Neuronal stem cell (in vitro differentiated cells): ENCODE results near the gene GNLY.

Experiments
- DNase-seq: peaks from one replicate; pipeline ENCODE4 v3.0.0-alpha.2; 2013; ENCODE audit warnings: low spot score
- H2AFZ ChIP-seq: one replicate; pipeline ENCODE4 v1.6.1; 2013; ENCODE audit warnings: mild to moderate bottlenecking, low read length, inconsistent platforms
- H2AK5ac ChIP-seq: 2 replicates; pipeline ENCODE4 v1.6.1; 2013; ENCODE audit warnings: low read depth, mild to moderate bottlenecking, inconsistent platforms, low read length, moderate library complexity, mixed read lengths
- H2BK120ac ChIP-seq: 2 replicates; pipeline ENCODE4 v1.6.1; 2013; ENCODE audit warnings: low read depth, mild to moderate bottlenecking, inconsistent platforms, low read length, moderate library complexity, mixed read lengths
- H2BK12ac ChIP-seq: one replicate; pipeline ENCODE4 v1.6.1; 2013; ENCODE audit warnings: low read length, inconsistent platforms
- H2BK15ac ChIP-seq: 2 replicates; pipeline ENCODE4 v1.6.1; 2013; ENCODE audit warnings: mild to moderate bottlenecking, low read length, inconsistent platforms, mixed read lengths
- H2BK5ac ChIP-seq: one replicate; pipeline ENCODE4 v1.6.1; 2013; ENCODE audit warnings: inconsistent platforms, mild to moderate bottlenecking, low read length, moderate library complexity
- H3K14ac ChIP-seq: one replicate; pipeline ENCODE4 v1.6.1; 2013; ENCODE audit warnings: low read length, inconsistent platforms
- H3K18ac ChIP-seq: 2 replicates; pipeline ENCODE4 v1.6.1; 2013; ENCODE audit warnings: low read length, inconsistent platforms
- H3K23ac ChIP-seq: 2 replicates; pipeline ENCODE4 v1.6.1; 2013; ENCODE audit warnings: low read depth, mild to moderate bottlenecking, mixed read lengths, low read length, inconsistent platforms; ENCODE audit not compliant: poor library complexity
- H3K27ac ChIP-seq: replicated peaks from 3 replicates; pipeline ENCODE4 v1.5.1; 2013; ENCODE audit warnings: low read length, inconsistent platforms
- H3K27me3 ChIP-seq, 3 experiments: 2 replicates each; pipeline ENCODE4 v1.6.1; 2013; ENCODE audit warnings: low read length in 3 of 3, mild to moderate bottlenecking in 2 of 3, inconsistent platforms in 1 of 3, low read depth in 1 of 3, mixed read lengths in 1 of 3, moderate library complexity in 1 of 3; ENCODE audit not compliant: control insufficient read depth in 3 of 3, insufficient read depth in 3 of 3
- H3K36me3 ChIP-seq, 2 donors: replicated peaks in 1 of 2; 2 replicates each; pipeline ENCODE4 v1.6.1; 2013; ENCODE audit warnings: low read length in 2 of 2; ENCODE audit not compliant: control insufficient read depth in 2 of 2, insufficient read depth in 2 of 2
- H3K4ac ChIP-seq: 2 replicates; pipeline ENCODE4 v1.6.1; 2013; ENCODE audit warnings: inconsistent platforms, mild to moderate bottlenecking, low read length, moderate library complexity
- H3K4me1 ChIP-seq, 2 donors: 1 replicate in 1 of 2; 2 replicates in 1 of 2; pipeline ENCODE4 v1.6.1; 2013; ENCODE audit warnings: low read length in 2 of 2, low read depth in 1 of 2; ENCODE audit not compliant: control insufficient read depth in 2 of 2, insufficient read depth in 1 of 2
- H3K4me2 ChIP-seq: one replicate; pipeline ENCODE4 v1.6.1; 2013; ENCODE audit warnings: mild to moderate bottlenecking, low read length, inconsistent platforms; ENCODE audit not compliant: insufficient read depth, poor library complexity, severe bottlenecking
- H3K4me3 ChIP-seq, 2 donors: 2 replicates each; pipeline ENCODE4 v1.5.1; 2013; ENCODE audit warnings: low read length in 2 of 2, mild to moderate bottlenecking in 2 of 2, inconsistent platforms in 1 of 2, moderate library complexity in 1 of 2
- H3K79me1 ChIP-seq: one replicate; pipeline ENCODE4 v1.6.1; 2013; ENCODE audit warnings: low read depth, mild to moderate bottlenecking, inconsistent platforms, low read length, moderate library complexity
- H3K9ac ChIP-seq: one replicate; pipeline ENCODE4 v1.6.1; 2013; ENCODE audit warnings: mild to moderate bottlenecking, low read depth, low read length, inconsistent platforms; ENCODE audit not compliant: poor library complexity
- H3K9me3 ChIP-seq, 2 donors: replicated peaks in 1 of 2; 2 replicates each; pipeline versions ENCODE3 to v1.6.1; 2013; ENCODE audit warnings: low read length in 2 of 2, mild to moderate bottlenecking in 2 of 2, inconsistent platforms in 1 of 2, low read depth in 1 of 2, mixed read lengths in 1 of 2, moderate library complexity in 1 of 2; ENCODE audit not compliant: control insufficient read depth in 2 of 2, insufficient read depth in 1 of 2
- H4K8ac ChIP-seq: one replicate; pipeline ENCODE4 v1.6.1; 2013; ENCODE audit warnings: low read depth, mild to moderate bottlenecking, inconsistent platforms, low read length, moderate library complexity
- H4K91ac ChIP-seq: one replicate; pipeline ENCODE4 v1.6.1; 2013; ENCODE audit warnings: low read length, low read depth, mild to moderate bottlenecking, inconsistent platforms; ENCODE audit not compliant: poor library complexity
- WGBS, 2 donors: extraction: QIAGEN DNeasy Blood & Tissue Kit; methylation state at CpG; one replicate each; pipeline ENCODE4 v1.1.7; 2013; ENCODE audit warnings: missing lambda C conversion rate in 2 of 2, mixed read lengths in 1 of 2; ENCODE audit not compliant: insufficient read length in 2 of 2, insufficient replicate concordance in 1 of 2; ENCODE audit errors: extremely low coverage in 2 of 2; 5-methylcytosine and 5-hydroxymethylcytosine counted together

Gene GNLY

DNA sequence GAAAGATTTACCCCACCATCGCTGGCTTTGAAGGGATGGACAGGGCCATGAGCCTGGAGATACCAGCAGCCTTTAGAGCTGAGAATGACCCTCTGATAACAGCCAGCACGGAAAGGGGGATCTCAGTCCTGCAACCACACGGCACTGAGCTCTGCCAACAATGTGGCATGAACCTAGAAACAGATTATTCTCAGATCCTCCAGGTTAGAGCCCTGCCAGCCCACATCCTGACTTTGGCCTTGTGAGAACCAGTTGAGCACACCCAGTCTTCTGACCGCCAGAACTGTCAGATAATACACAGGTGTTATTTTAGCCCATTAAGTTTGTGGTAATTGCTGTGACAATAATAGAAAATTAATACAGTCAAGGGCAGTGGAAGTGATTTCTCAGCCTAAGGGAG, 9.4 kb upstream of the GNLY start:
- no CpG with 5 or more reads among the region's 4 CpGs for WGBS, 2 donors
- H2BK12ac ChIP-seq: no peak overlapping the region
- H2BK5ac ChIP-seq: no peak overlapping the region
- H2BK120ac ChIP-seq: no peak overlapping the region
- H3K27me3 ChIP-seq: peaks cover 0 to 10% (median 0%) of the 10 kb centered on the region in 3 experiments
- H3K4me2 ChIP-seq: no peak overlapping the region
- peaks cover 0 to 2% of the 10 kb centered on the region in 2 donors for H3K9me3 ChIP-seq
- no peak overlapping the region for H3K23ac ChIP-seq
- H3K14ac ChIP-seq: no peak overlapping the region
- H3K9ac ChIP-seq: no peak overlapping the region
- DNase-seq: no peak
- no peaks in the 10 kb centered on the region for H3K79me1 ChIP-seq
- no peak overlapping the region for H4K8ac ChIP-seq
- H3K36me3 ChIP-seq: no peaks in the 10 kb centered on the region
- no peak overlapping the region for H3K18ac ChIP-seq
- no peak overlapping the region for H2AK5ac ChIP-seq
- H3K4ac ChIP-seq: no peak overlapping the region
- H3K4me3 ChIP-seq: no peak overlapping the region
- H2BK15ac ChIP-seq: no peak overlapping the region
- no peaks in the 10 kb centered on the region for H3K4me1 ChIP-seq
- no peak overlapping the region for H2AFZ ChIP-seq
- H3K27ac ChIP-seq: no peak overlapping the region
- no peak overlapping the region for H4K91ac ChIP-seq

GRCh38 chr2:85690932-85691331, 3.2 kb upstream of the GNLY start:
- H2AFZ ChIP-seq: no peak overlapping the region
- no peak overlapping the region for H3K23ac ChIP-seq
- H2BK12ac ChIP-seq: no peak overlapping the region
- no peak overlapping the region for H3K9ac ChIP-seq
- no peak overlapping the region for H4K8ac ChIP-seq
- no peak overlapping the region for H2BK120ac ChIP-seq
- no peak overlapping the region for H2BK5ac ChIP-seq
- no peak overlapping the region for H3K27ac ChIP-seq
- H4K91ac ChIP-seq: no peak overlapping the region
- H2BK15ac ChIP-seq: no peak overlapping the region
- no peak overlapping the region for H3K4ac ChIP-seq
- peaks cover 0 to 22% (median 0%) of the 10 kb centered on the region in 3 experiments for H3K27me3 ChIP-seq
- H3K36me3 ChIP-seq: no peaks in the 10 kb centered on the region
- H3K4me1 ChIP-seq: peaks cover 0 to 2% of the 10 kb centered on the region in 2 donors
- no peak for DNase-seq
- H3K79me1 ChIP-seq: no peaks in the 10 kb centered on the region
- no peak overlapping the region for H3K4me2 ChIP-seq
- WGBS, 2 donors: no CpG with 5 or more reads among the region's 4 CpGs
- H3K14ac ChIP-seq: no peak overlapping the region
- no peak overlapping the region for H2AK5ac ChIP-seq
- H3K4me3 ChIP-seq: no peak overlapping the region
- no peak overlapping the region for H3K18ac ChIP-seq
- no peaks in the 10 kb centered on the region for H3K9me3 ChIP-seq

- no CpG with 5 or more reads among the region's 5 CpGs for WGBS, 2 donors
- Histone ChIP-seq H3K9me3 (no peaks in the 10 kb centered on the region), H4K91ac (no peak overlapping the region), H3K4me3 (no peak overlapping the region), H4K8ac (no peak overlapping the region), H2AFZ (no peak overlapping the region), H3K4me2 (no peak overlapping the region), H2BK12ac (no peak overlapping the region), H2AK5ac (peak overlapping the region; percentile 61), H3K9ac (no peak overlapping the region), H3K4ac (no peak overlapping the region), H3K23ac (no peak overlapping the region), H2BK15ac (no peak overlapping the region), H3K27me3 (peaks cover 0 to 27% (median 0%) of the 10 kb centered on the region in 3 experiments), H3K14ac (no peak overlapping the region), H2BK120ac (no peak overlapping the region), H3K36me3 (no peaks in the 10 kb centered on the region), H2BK5ac (peak overlapping the region; percentile 2), H3K18ac (no peak overlapping the region), H3K79me1 (no peaks in the 10 kb centered on the region), H3K27ac (no peak overlapping the region), H3K4me1 (peaks cover 0 to 2% of the 10 kb centered on the region in 2 donors)
- DNase-seq: no peak
Measured at GRCh38 chr2:85692039-85692645, 2.0 kb upstream of the GNLY start.

DNA sequence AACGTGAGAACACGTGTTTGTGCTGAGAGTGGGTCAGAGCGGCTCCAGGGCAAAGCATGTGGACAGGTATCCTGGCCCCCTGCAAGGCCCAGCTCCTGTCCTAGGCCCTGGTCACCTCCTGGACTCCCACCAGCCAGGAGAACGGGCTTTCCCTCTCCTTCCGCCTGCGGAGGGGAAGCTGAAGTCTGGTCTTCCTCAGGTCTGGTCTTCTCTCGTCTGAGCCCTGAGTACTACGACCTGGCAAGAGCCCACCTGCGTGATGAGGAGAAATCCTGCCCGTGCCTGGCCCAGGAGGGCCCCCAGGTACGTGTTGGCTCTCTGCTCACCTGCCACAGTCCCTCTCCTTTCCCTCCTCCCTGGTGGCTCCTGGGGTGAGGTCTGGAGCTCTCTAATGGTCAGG, 963 bp downstream of the GNLY start:
- Histone ChIP-seq H3K4ac (no peak overlapping the region), H4K91ac (no peak overlapping the region), H3K18ac (peak overlapping the region; percentile 55), H2AFZ (no peak overlapping the region), H3K9me3 (no peaks in the 10 kb centered on the region), H3K9ac (no peak overlapping the region), H3K4me1 (peaks cover 2% of the 10 kb centered on the region in 2 donors), H4K8ac (no peak overlapping the region), H3K14ac (no peak overlapping the region), H2AK5ac (peak overlapping the region; percentile 35), H3K4me3 (no peak overlapping the region), H3K79me1 (no peaks in the 10 kb centered on the region), H2BK120ac (no peak overlapping the region), H2BK15ac (no peak overlapping the region), H3K4me2 (no peak overlapping the region), H2BK5ac (no peak overlapping the region), H2BK12ac (peak overlapping the region; percentile 65), H3K27me3 (peaks cover 0 to 27% (median 0%) of the 10 kb centered on the region in 3 experiments), H3K27ac (no peak overlapping the region), H3K23ac (no peak overlapping the region), H3K36me3 (no peaks in the 10 kb centered on the region)
- WGBS, 2 donors: no CpG with 5 or more reads among the region's 11 CpGs
- no peak for DNase-seq
